ENCODE measurements around the gene MAML1. TPM values are rescaled to one million over a fixed set of nuclear protein-coding genes. Genes with fewer than 3 reads are reported as not detected.
"Not testable (repeated sequence)": the region's sequence is repeated elsewhere in the genome, so short reads cannot be mapped to it uniquely, and the experiment has no call there.

Gene MAML1
- total RNA-seq, 8 experiments from 2014 or later: 7.7 to 37.5 (median 13.2) TPM

- H3K27ac ChIP-seq: no peak overlapping the region
- no peaks in the 10 kb centered on the region for H3K4me1 ChIP-seq (replicated peaks in 1 of 2)
- 61 to 100% (median 97%) methylated on average over 1 to 8 of the region's 9 CpGs for WGBS, 10 experiments
- in situ Hi-C loops (cut with MboI; ENCODE audit: low pct_unique_long_range_greater_than_20kb in 2 of 9, low sequenced_read_pairs in 9 of 9, unreplicated experiment in 9 of 9): no loop called here
- no peak for ATAC-seq (replicated peaks in 6 of 8)
- no peak overlapping the region for H3K4me3 ChIP-seq
Observed at GRCh38 chr5:179777909-179778308, 45.3 kb downstream of the MAML1 start.

- no peak for ATAC-seq (replicated peaks in 6 of 8)
- no peaks in the 10 kb centered on the region for H3K4me1 ChIP-seq (replicated peaks in 1 of 2)
- 83 to 100% (median 98%) methylated on average over 1 to 5 of the region's 5 CpGs; no CpG with 5 or more reads in 2 of the 10 experiments for WGBS, 10 experiments
- H3K27ac ChIP-seq: no peak overlapping the region
- no peak overlapping the region for H3K4me3 ChIP-seq
- in situ Hi-C loops (cut with MboI; ENCODE audit: low pct_unique_long_range_greater_than_20kb in 2 of 9, low sequenced_read_pairs in 9 of 9, unreplicated experiment in 9 of 9): no loop called here
Observed at GRCh38 chr5:179778591-179778990, 46.0 kb downstream of the MAML1 start.

- WGBS, 10 experiments: 100% methylated on average over 1 to 2 of the region's 4 CpGs; no CpG with 5 or more reads in 5 of the 10 experiments
- Histone ChIP-seq H3K4me3 (no peak overlapping the region), H3K27ac (no peak overlapping the region), H3K4me1 (replicated peaks in 1 of 2) (no peaks in the 10 kb centered on the region)
- in situ Hi-C loops (cut with MboI; ENCODE audit: low pct_unique_long_range_greater_than_20kb in 2 of 9, low sequenced_read_pairs in 9 of 9, unreplicated experiment in 9 of 9): no loop called here
- no peak for ATAC-seq (replicated peaks in 6 of 8)
Observed at GRCh38 chr5:179779826-179780225, 47.2 kb downstream of the MAML1 start.

- Histone ChIP-seq H3K27ac (no peak overlapping the region), H3K4me1 (replicated peaks in 1 of 2) (no peaks in the 10 kb centered on the region), H3K4me3 (no peak overlapping the region)
- WGBS, 10 experiments: 75 to 100% (median 96%) methylated on average over 1 to 6 of the region's 7 CpGs; no CpG with 5 or more reads in 2 of the 10 experiments
- in situ Hi-C loops (cut with MboI; ENCODE audit: low pct_unique_long_range_greater_than_20kb in 2 of 9, low sequenced_read_pairs in 9 of 9, unreplicated experiment in 9 of 9): no loop called here
- no peak for ATAC-seq (replicated peaks in 6 of 8)
Observed at GRCh38 chr5:179780362-179780761, 47.7 kb downstream of the MAML1 start.

GRCh38 chr5:179781846-179782245, 49.2 kb downstream of the MAML1 start:
- H3K4me3 ChIP-seq: no peak overlapping the region
- no peaks in the 10 kb centered on the region for H3K4me1 ChIP-seq (replicated peaks in 1 of 2)
- no peak for ATAC-seq (replicated peaks in 6 of 8)
- 90 to 100% (median 96%) methylated on average over 1 to 3 of the region's 4 CpGs; no CpG with 5 or more reads in 7 of the 10 experiments for WGBS, 10 experiments
- in situ Hi-C loops (cut with MboI; ENCODE audit: low pct_unique_long_range_greater_than_20kb in 2 of 9, low sequenced_read_pairs in 9 of 9, unreplicated experiment in 9 of 9): no loop called here
- no peak overlapping the region for H3K27ac ChIP-seq

- no peak for ATAC-seq (replicated peaks in 6 of 8)
- in situ Hi-C loops (cut with MboI; ENCODE audit: low pct_unique_long_range_greater_than_20kb in 2 of 9, low sequenced_read_pairs in 9 of 9, unreplicated experiment in 9 of 9): no loop called here
- Histone ChIP-seq H3K27ac (no peak overlapping the region), H3K4me3 (no peak overlapping the region), H3K4me1 (replicated peaks in 1 of 2) (no peaks in the 10 kb centered on the region)
- 80 to 100% (median 97%) methylated on average over 3 to 7 of the region's 9 CpGs; no CpG with 5 or more reads in 3 of the 10 experiments for WGBS, 10 experiments
Observed at GRCh38 chr5:179783128-179783527, 50.5 kb downstream of the MAML1 start.

- no peak for ATAC-seq (replicated peaks in 6 of 8)
- in situ Hi-C loops (cut with MboI; ENCODE audit: low pct_unique_long_range_greater_than_20kb in 2 of 9, low sequenced_read_pairs in 9 of 9, unreplicated experiment in 9 of 9): no loop called here
- WGBS, 10 experiments: 60 to 95% (median 83%) methylated on average over 1 to 4 of the region's 12 CpGs; no CpG with 5 or more reads in 5 of the 10 experiments
- Histone ChIP-seq H3K4me1 (replicated peaks in 1 of 2) (no peaks in the 10 kb centered on the region), H3K4me3 (no peak overlapping the region), H3K27ac (no peak overlapping the region)
Observed at GRCh38 chr5:179786861-179787260, 54.2 kb downstream of the MAML1 start.

GRCh38 chr5:179788193-179788854, 55.7 kb downstream of the MAML1 start:
- 62 to 100% (median 94%) methylated on average over 1 to 6 of the region's 7 CpGs; no CpG with 5 or more reads in 3 of the 10 experiments for WGBS, 10 experiments
- in situ Hi-C loops (cut with MboI; ENCODE audit: low pct_unique_long_range_greater_than_20kb in 2 of 9, low sequenced_read_pairs in 9 of 9, unreplicated experiment in 9 of 9): no loop called here
- ATAC-seq (replicated peaks in 6 of 8): no peak

GRCh38 chr5:179789278-179789677, 56.7 kb downstream of the MAML1 start:
- ATAC-seq (replicated peaks in 6 of 8); H3K4me3 ChIP-seq; H3K4me1 ChIP-seq (replicated peaks in 1 of 2); H3K27ac ChIP-seq; in situ Hi-C loops (cut with MboI; ENCODE audit: low pct_unique_long_range_greater_than_20kb in 2 of 9, low sequenced_read_pairs in 9 of 9, unreplicated experiment in 9 of 9): not testable (repeated sequence)
- 60 to 100% (median 100%) methylated on average over 1 to 3 of the region's 9 CpGs; no CpG with 5 or more reads in 4 of the 10 experiments for WGBS, 10 experiments

More at GRCh38 chr5:179788193-179788854, 55.7 kb downstream of the MAML1 start:
- Histone ChIP-seq H3K4me1 (replicated peaks in 1 of 2) (no peaks in the 10 kb centered on the region), H3K4me3 (no peak overlapping the region), H3K27ac (no peak overlapping the region)

- Histone ChIP-seq H3K4me3 (no peak overlapping the region), H3K27ac (no peak overlapping the region), H3K4me1 (replicated peaks in 1 of 2) (peaks cover 3 to 5% of the 10 kb centered on the region in 2 donors)
- in situ Hi-C loops (cut with MboI; ENCODE audit: low pct_unique_long_range_greater_than_20kb in 2 of 9, low sequenced_read_pairs in 9 of 9, unreplicated experiment in 9 of 9): no loop called here
- WGBS, 10 experiments: 20 to 100% (median 80%) methylated on average over 1 to 10 of the region's 15 CpGs; no CpG with 5 or more reads in 5 of the 10 experiments
- no peak for ATAC-seq (replicated peaks in 6 of 8)
Observed at GRCh38 chr5:179791881-179792611, 59.4 kb downstream of the MAML1 start.

- Histone ChIP-seq H3K4me3 (no peak overlapping the region), H3K4me1 (replicated peaks in 1 of 2) (peaks cover 3 to 5% of the 10 kb centered on the region in 2 donors), H3K27ac (no peak overlapping the region)
- in situ Hi-C loops (cut with MboI; ENCODE audit: low pct_unique_long_range_greater_than_20kb in 2 of 9, low sequenced_read_pairs in 9 of 9, unreplicated experiment in 9 of 9): no loop called here
- ATAC-seq (replicated peaks in 6 of 8): no peak
- WGBS, 10 experiments: 92 to 100% methylated on average over 1 to 5 of the region's 24 CpGs; no CpG with 5 or more reads in 8 of the 10 experiments
Observed at GRCh38 chr5:179792612-179793467, 60.2 kb downstream of the MAML1 start.

- in situ Hi-C loops (cut with MboI; ENCODE audit: low pct_unique_long_range_greater_than_20kb in 2 of 9, low sequenced_read_pairs in 9 of 9, unreplicated experiment in 9 of 9): no loop called here
- WGBS, 10 experiments: 40 to 80% (median 60%) methylated on average over 1 to 2 of the region's 19 CpGs; no CpG with 5 or more reads in 7 of the 10 experiments
- Histone ChIP-seq H3K4me3 (no peak within 1 kb of the TSS), H3K4me1 (replicated peaks in 1 of 2) (peaks cover 3 to 5% of the 10 kb centered on the region in 2 donors), H3K27ac (no peak within 1 kb of the TSS)
- ATAC-seq (replicated peaks in 6 of 8): peak in 2 of 8 experiments; percentile 5 to 8
Observed at GRCh38 chr5:179793468-179794139, 61.0 kb downstream of the MAML1 start, which contains the start of gene LTC4S. TSS of gene LTC4S (plus strand) at chr5:179793986. CDS start at chr5:179794081, 95 bp downstream.
